ENCODE measurements around the gene CENPA.
"Not testable (repeated sequence)": the region's sequence is repeated elsewhere in the genome, so short reads cannot be mapped to it uniquely, and the experiment has no call there.

CENPA gene

GRCh38 chr2:26811791-26812694 lies 26.2 kb downstream of the CENPA start:
- no peak for TF ChIP-seq CTCF (IDR thresholded peaks at IDR 0.05; ENCODE audit: low read depth, low read length)
- H3K4me3 ChIP-seq (ENCODE audit: low read depth, low read length), result no peak overlapping the region

- TF ChIP-seq CTCF (IDR thresholded peaks at IDR 0.05; ENCODE audit: low read depth, low read length), result no peak
- H3K4me3 ChIP-seq (ENCODE audit: low read depth, low read length), result no peak overlapping the region
Measured at GRCh38 chr2:26812731-26813130, 26.9 kb downstream of the CENPA start.

- H3K4me3 ChIP-seq (ENCODE audit: low read depth, low read length), result not testable (repeated sequence)
Measured at GRCh38 chr2:26814072-26814765, 28.4 kb downstream of the CENPA start.

DNA sequence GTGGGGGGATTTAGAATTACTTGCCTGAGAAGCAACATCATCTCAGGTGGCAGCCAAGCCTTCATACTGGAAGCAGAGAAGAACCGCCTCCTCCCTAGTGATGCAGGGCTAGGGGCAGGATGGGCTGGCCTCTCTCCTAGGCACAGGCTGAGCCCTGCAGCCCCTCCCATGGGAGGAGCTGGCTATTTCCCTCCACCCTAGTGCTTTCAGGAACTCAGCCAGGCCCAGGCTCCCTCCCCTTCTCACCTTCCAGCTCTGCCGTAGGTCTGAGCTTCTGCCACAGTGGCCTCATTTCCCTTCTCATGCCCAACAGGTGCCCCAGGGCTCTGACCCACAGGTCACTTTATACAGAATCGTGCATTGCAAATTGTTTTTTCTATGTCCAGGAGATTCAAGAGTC lies 31.0 kb downstream of the CENPA start:
- no peak for TF ChIP-seq CTCF (IDR thresholded peaks at IDR 0.05; ENCODE audit: low read depth, low read length)
- H3K4me3 ChIP-seq (ENCODE audit: low read depth, low read length), result no peak overlapping the region

DNA sequence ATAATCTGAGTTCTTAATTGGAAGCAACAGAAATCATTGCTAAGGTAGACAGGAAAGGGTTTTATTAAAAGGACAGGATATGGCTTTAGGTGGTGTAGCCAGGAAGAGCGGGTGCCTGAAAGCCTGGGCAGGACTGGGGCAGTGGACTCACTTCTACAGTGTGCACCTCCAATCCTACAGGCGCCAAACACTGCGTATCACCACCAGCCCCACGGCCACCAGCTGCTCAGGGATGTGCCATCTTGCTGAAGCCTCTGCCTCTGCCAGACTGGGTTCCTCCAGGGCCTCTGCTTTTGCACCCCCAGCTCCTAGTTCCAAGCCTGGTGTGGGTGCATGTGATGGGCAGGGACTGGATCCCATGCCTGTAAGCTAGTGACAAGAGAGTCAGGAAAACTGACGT lies 32.4 kb downstream of the CENPA start:
- TF ChIP-seq CTCF (IDR thresholded peaks at IDR 0.05; ENCODE audit: low read depth, low read length), result no peak

DNA sequence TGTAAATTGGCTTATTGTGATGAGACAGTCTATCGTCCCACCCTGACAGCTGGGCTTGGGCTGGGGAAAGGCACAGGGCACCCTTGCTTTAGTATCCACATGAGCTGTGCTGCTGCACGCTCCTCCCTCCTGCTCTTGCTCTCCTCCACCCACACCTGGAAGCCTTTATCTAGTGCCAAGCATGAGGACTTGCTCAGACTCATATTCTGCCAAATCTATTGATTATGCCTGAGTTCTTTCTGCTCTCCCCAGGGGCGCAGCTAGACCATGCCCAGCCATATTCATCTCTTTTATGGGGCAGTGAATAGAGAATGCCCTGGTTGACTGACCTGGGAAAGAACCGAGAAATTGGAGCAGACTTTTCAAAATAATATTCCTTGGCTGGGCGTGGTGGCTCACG lies 33.1 kb downstream of the CENPA start:
- TF ChIP-seq CTCF (IDR thresholded peaks at IDR 0.05; ENCODE audit: low read depth, low read length), result no peak
- H3K4me3 ChIP-seq (ENCODE audit: low read depth, low read length), result no peak overlapping the region

More for the DNA sequence above, 32.4 kb downstream of the CENPA start:
- no peak overlapping the region for H3K4me3 ChIP-seq (ENCODE audit: low read depth, low read length)

DNA sequence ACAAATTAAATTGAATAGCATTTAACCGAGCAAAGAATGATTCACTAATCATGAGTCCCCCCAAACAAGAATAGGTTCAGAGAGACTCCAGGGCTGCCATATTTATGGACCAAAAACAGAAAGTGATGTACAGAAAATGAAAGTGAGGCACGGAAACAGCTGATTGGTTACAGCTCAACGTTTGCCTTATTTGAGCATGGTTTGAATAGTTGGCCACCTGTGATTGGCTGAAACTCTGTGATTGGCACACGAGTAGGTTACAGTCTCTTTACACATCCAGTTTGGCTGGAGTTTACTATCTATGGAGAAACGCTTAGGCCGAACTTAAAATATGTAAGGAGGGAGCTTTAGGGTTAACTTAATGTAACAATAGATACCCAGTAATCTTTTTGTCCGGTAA lies 35.1 kb downstream of the CENPA start:
- TF ChIP-seq CTCF (IDR thresholded peaks at IDR 0.05; ENCODE audit: low read depth, low read length), result no peak
- no peak overlapping the region for H3K4me3 ChIP-seq (ENCODE audit: low read depth, low read length)
